Fibroblast of mammary gland (primary cell): Measurements from ENCODE around the gene ASCC2.
A peak's percentile ranks its signal among the peaks of the same experiment; 100 is the strongest.

Source experiments
- DNase-seq: peaks from one replicate; pipeline ENCODE4 v3.0.0-alpha.2; 2010; ENCODE audit warnings: low read depth
- H3K4me3 ChIP-seq: 2 replicates; pipeline ENCODE4 v1.5.1; 2011; ENCODE audit warnings: low read depth, mild to moderate bottlenecking, low read length, moderate library complexity; ENCODE audit not compliant: control insufficient read depth
- CTCF ChIP-seq: conservative IDR thresholded peaks from 2 replicates; pipeline ENCODE4 v1.5.1; 2011; ENCODE audit warnings: low read depth, low read length, inconsistent platforms; ENCODE audit not compliant: control insufficient read depth, insufficient read depth

Gene ASCC2

GRCh38 chr22:29803190-29803589, 34.9 kb downstream of the ASCC2 start:
- no peak for TF ChIP-seq CTCF
- no peak for DNase-seq
- H3K4me3 ChIP-seq: no peak overlapping the region

GRCh38 chr22:29801796-29802195, 36.3 kb downstream of the ASCC2 start:
- H3K4me3 ChIP-seq: no peak overlapping the region
- no peak for DNase-seq
- TF ChIP-seq CTCF: no peak

DNA sequence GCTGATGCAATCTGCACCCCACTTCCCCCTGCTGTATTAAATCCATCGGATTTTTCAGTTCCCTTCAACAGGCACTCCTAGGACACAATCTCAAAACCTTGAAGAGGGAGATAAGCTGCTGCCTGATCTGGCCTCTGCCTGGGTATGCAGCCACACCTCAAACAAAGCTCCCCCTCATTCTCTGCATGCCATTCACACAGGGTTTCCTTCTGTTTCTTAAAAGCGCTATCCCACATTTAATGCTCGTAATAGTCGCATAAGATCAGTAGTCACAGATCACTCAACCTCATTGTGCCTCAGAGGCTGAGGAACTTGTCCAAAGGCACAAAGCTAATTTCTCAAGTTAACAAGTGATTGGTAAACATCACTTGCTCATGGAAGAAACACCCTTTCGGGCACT, 36.9 kb downstream of the ASCC2 start:
- TF ChIP-seq CTCF: no peak
- no peak for DNase-seq
- H3K4me3 ChIP-seq: no peak overlapping the region

- no peak for TF ChIP-seq CTCF
- no peak overlapping the region for H3K4me3 ChIP-seq
- peak; percentile 95 for DNase-seq
Measured at GRCh38 chr22:29799217-29799680, 38.8 kb downstream of the ASCC2 start.

DNA sequence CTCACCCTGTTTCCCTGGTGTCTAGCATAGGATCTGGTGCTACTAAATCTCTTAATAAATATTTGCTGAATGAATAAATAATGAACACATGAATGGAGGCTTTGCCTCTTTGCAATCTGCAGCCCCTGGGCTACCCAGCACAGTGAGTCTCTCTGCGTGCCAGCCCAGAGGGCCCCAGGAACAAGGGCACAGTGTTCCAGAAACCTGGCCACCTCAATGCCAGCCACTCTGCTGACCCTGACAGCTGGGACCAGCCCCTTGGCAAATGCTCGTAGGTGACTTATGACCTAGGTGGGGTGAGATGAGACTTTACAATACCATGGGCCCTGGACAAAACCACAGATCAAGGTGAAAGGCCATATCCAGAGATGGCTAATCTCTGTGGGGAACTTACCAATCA, 39.3 kb downstream of the ASCC2 start:
- no peak overlapping the region for H3K4me3 ChIP-seq
- TF ChIP-seq CTCF: no peak
- no peak for DNase-seq

DNA sequence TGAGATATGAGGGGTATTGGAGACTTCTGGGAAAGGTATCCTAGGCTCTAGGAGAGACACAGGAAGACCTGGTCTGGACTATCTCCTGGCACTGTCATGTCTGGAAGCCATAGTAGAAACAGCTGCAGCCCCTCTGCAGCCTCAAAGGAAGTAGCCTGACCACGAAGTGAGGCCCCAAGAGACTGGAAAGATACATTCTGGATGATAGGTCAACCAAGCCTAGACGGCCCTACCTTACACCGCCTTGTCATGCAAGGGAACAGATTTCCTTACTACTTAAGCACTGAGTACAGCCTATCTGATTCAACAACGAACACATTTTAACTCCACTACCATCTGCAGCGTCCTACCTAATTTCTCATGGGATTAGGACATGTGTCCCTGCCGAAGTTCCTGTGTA, 39.8 kb downstream of the ASCC2 start:
- no peak for TF ChIP-seq CTCF
- no peak overlapping the region for H3K4me3 ChIP-seq
- peak; percentile 42 for DNase-seq

- TF ChIP-seq CTCF: no peak
- H3K4me3 ChIP-seq: no peak overlapping the region
- DNase-seq: no peak
Measured at GRCh38 chr22:29797351-29797750, 40.7 kb downstream of the ASCC2 start.
